T-helper 22 cell (primary cell): ENCODE results near the gene OSBPL8.

Experiments used
- DNase-seq: peaks from one replicate; pipeline ENCODE4 v3.0.0-alpha.2; 2020; ENCODE audit warnings: low read depth

The OSBPL8 gene

GRCh38 chr12:76555231-76555767 lies 4.3 kb downstream of the OSBPL8 start:
- no peak for DNase-seq

DNA sequence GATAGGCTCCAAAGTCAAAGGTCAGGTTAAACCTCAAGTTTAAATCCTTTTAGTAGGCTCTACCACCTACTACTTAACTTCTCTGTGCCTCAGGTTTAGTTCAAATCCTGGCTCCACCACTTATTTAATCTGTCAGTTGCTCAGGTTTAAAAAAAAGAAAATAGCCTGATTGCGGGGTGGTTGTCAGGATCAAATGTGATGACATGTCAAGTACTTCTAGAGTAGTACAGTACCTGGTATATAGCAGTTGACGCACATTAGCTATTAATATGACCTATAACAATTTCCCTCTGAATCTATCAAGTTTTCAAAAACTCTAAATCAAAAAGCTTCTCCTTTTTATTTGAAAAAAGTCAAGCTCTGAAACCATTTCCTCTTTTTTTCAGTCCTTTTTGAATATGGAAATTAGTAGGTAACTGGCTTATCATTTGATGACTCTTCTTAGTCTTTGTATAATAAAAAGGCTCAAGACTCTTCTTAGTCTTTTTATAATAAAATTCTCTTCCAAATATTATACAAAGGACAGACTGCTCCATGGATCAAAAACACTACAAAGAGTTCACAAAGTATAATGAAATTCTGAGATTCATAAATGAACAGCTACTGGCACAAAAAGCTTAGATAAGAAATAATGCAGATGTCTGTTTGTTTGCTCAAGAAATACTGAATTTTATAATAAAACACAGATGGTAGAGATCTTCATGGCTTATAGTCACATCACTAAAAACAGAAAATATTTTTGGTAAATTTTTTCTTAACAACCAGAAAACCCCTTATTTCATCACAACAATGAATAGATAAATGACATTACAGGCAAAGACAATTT lies 5.0 kb downstream of the OSBPL8 start:
- no peak for DNase-seq

GRCh38 chr12:76552343-76552938 lies 7.1 kb downstream of the OSBPL8 start:
- DNase-seq, result no peak

GRCh38 chr12:76551482-76551888 lies 8.1 kb downstream of the OSBPL8 start:
- no peak for DNase-seq

DNA sequence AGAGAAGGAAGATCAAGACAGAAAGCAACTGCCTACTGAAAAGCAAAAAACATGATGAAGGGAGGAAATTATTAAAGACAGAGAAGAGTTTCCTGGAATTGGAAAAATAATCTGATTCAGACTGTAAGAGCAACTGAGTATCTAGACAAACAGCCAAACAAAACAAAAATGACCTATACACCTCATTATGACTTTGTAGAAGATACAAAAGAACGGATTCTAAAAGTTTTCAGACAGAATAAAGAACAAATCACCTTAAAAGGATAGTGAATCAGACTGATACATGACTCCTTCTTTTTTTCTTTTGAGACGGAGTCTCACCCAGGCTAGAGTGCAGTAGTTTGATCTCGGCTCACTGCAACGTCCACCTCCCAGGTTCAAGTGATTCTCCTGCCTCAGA lies 10.4 kb downstream of the OSBPL8 start:
- no peak for DNase-seq

DNA sequence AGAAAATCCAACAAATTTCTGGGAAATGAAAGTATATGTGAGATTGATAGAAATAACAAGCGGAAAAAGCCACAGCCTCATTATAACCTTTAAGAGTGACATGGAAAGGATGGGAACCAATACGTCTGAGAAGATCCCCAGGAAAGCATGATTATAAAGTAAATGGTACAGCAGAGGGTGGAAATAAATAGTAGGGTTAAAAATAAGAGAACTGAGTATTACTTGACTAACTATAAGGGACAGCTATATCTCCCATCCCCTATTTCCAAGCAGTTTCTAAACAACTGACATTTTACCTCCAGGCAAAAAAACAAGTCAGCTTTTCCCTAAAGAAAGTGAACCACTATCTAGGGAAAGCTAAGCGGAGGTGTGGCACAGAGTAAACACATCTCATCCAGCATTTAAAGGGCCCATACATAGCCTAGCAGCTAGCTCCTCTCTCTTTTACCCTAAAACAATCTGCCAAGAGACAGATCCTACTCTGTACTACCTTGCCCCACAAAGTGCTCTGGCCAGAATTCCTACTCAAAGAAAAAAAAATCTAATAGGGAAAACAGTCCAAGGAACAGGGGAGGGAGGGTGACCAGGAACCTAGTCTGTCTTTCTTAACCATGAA lies 11.2 kb downstream of the OSBPL8 start:
- DNase-seq, result no peak

- no peak for DNase-seq
Observed at GRCh38 chr12:76547526-76547925, 12.0 kb downstream of the OSBPL8 start.

DNA sequence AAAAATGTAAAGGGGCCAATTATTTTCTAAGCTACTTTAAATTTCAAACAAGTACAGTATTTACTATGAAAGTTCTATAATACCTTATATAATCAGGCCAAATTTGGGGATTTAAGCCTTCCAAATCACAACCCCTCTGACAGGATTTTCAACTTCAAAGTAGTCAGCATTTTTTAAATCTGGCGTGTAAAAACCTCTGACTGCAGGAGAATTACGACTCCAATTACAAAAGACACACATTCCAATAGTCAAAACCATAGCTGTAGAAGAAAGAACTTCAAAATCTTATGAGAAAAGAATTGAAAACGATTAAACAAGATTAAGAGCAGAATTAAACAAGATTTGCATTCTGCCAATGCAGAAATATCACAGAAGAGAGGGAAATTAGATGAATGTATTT lies 12.7 kb downstream of the OSBPL8 start:
- DNase-seq, result no peak

DNA sequence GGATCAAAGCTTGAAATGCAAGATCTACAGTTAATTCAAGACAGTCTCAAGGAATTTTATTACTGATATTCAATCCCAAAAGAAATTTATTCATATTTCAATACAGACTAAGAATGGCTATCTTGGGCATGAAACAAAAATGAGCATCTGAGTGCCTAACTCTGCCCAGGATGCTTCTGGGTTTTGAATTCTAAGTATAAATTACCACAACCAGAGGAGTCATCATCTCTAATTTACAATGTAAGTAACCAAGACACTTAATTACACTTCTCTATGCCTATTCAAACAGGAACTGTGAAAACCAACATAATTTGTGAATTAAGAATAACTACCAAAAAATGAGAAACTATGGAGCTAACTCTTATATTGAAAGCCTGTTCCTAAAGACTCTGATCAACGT lies 14.1 kb downstream of the OSBPL8 start:
- DNase-seq, result no peak

- DNase-seq, result no peak
Observed at GRCh38 chr12:76544601-76545261, 14.8 kb downstream of the OSBPL8 start.

GRCh38 chr12:76543813-76544347 lies 15.7 kb downstream of the OSBPL8 start:
- no peak for DNase-seq

GRCh38 chr12:76542908-76543307 lies 16.7 kb downstream of the OSBPL8 start:
- DNase-seq, result no peak

DNA sequence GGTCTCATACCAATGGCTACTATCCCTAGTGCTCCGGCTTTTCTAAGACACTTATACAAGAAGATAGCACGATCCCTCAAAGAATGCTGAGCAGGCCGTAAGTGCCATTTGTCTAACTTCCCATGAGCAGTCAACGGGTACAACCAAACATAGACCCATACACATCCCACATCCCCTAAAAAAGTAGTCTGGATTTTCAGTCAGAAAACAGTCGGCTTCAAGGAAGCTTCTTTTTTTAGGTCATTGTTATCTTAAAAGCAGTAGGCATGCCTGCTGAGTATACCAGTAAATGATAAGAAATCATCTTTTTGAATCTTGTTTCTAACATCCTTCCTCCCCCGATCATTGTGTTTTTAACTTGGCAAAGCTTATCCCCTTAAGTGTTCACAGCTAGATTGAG lies 19.8 kb downstream of the OSBPL8 start:
- DNase-seq, result no peak

- no peak for DNase-seq
Observed at GRCh38 chr12:76537923-76538322, 21.6 kb downstream of the OSBPL8 start.

DNA sequence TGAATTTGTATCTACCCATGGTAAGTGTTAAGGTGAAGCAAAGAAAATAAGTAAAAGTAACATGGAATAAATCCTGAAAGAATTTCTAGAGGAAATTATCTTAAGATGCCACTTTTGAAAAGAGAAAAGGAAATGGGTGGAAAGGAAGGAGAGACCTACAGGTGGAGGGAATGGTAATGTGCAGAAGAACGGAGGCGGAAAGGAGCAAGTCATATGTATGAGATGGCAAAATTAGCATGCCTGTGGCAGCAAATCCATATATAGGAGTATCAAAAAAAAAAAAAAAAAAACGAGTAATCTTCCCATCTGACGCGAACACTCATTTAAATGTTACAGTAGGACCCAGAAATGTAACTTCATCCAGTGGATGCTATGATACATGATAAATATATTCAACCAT lies 23.0 kb downstream of the OSBPL8 start:
- no peak for DNase-seq

- DNase-seq, result no peak
Observed at GRCh38 chr12:76535170-76535569, 24.4 kb downstream of the OSBPL8 start.

- DNase-seq, result no peak
Observed at GRCh38 chr12:76533331-76533730, 26.2 kb downstream of the OSBPL8 start.

GRCh38 chr12:76532520-76532919 lies 27.1 kb downstream of the OSBPL8 start:
- no peak for DNase-seq

DNA sequence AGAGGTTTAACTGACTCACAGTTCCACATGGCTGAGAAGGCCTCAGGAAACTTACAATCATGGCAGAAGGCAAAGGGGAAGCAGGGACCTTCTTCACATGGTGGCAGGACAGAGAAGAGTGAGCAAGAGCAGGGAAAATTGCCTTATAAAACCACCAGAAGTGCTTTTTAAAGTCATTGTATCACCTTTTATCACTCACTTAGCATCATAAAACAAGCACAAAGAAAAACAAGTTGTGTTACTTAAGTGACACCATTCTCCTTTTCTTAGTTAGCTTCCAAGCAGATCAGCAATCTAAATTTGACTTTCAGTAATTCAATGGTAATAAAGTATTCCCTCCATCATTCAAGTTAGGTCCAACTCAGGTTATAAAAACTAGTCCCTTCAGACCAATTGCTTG lies 28.5 kb downstream of the OSBPL8 start:
- no peak for DNase-seq

DNA sequence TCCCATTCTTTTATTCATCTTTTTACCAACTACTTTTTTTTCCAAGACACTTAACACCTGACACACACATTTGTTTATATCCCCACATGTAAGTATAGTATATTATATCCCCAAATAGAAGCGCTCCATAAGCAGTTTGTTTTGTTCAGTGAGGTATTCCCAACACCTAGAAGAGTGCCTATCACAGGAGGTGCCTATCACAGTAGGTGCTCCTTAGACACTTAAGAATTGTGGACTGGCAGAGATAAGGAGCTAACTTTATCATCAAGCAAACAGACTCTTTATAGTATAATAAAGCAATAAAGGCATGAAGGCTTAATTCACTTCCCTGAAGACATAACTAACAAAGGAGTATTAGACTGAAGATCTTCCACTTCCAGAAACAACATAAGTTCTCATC lies 29.1 kb downstream of the OSBPL8 start:
- no peak for DNase-seq

DNA sequence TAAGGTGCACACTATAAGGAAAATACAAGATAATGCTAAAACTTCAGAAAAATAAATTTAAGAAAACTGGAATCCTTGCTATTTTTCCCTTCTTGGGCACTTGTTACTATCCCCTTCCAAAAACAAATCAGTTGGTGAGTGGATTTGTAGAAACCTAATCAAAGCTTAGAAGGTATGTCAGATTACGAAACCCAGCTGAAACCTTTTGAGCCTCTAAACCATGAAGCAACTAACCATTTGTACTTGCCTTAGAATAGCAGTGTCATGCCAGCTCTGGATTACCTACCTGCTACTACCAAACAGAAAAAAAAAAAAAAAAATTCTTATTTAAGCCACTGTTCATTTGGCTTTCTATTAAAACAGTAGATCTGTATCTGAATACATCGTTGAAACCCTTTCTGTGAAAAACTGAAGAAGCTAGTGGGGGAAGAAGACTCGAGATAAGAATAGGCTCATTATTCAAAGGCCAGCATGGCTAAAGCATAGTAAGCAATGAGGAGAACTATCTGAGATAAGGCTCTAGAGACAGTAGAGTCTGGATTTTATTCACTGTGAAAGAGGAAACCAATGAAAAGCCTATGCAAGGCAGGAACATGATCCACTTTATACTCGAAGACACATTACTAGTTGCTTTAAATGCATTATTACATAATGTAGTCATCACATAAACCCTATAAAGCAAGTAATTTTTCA lies 30.2 kb downstream of the OSBPL8 start:
- no peak for DNase-seq

DNA sequence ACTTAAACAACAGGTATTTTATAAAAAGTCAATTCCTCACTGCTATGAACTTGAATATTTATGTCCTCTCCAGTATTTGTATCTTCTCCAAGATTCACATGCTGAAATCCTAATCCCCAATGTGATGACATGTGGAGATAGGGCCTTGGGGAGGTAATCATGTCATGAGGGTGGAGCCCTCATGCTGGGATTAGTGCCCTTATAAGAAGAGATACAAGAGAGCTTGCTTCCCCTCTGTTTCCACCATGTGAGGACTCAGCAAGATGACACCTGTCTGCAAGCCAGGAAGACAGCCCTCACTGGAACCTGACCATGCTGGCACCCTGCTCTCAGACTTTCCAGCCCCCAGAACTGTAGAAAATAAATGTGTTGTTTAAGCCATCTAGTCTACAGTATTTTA lies 36.2 kb downstream of the OSBPL8 start:
- DNase-seq, result no peak
